GM12873 (cell line): Measurements from ENCODE around the gene DNAJB6.

Experiments
- CTCF ChIP-seq: IDR thresholded peaks from 2 replicates; pipeline ENCODE4 v1.5.1; 2012; ENCODE audit warnings: low read depth, mild to moderate bottlenecking, moderate library complexity, low read length, control low read depth; ENCODE audit not compliant: insufficient read depth; ENCODE audit errors: missing control alignments

The DNAJB6 gene

GRCh38 chr7:157392256-157393037, 55.6 kb downstream of the DNAJB6 start:
- no peak for TF ChIP-seq CTCF

- no peak for TF ChIP-seq CTCF
These were observed 57.7 kb downstream of the DNAJB6 start for GRCh38 chr7:157394246-157395191.

- no peak for TF ChIP-seq CTCF
These were observed 58.4 kb downstream of the DNAJB6 start for GRCh38 chr7:157395206-157395605.

GRCh38 chr7:157396316-157397035, 59.7 kb downstream of the DNAJB6 start:
- TF ChIP-seq CTCF = no peak

GRCh38 chr7:157397036-157397720, 60.4 kb downstream of the DNAJB6 start:
- no peak for TF ChIP-seq CTCF

- TF ChIP-seq CTCF = peak; percentile 55
These were observed 61.2 kb downstream of the DNAJB6 start for GRCh38 chr7:157397731-157398691.
